ENCODE results near the gene FAF1. TPM values are rescaled to one million over a fixed set of nuclear protein-coding genes. Genes with fewer than 3 reads are reported as not detected.

Gene FAF1
- total RNA-seq, 4 donors from 2014 or later = 60.4 to 89.0 (median 67.8) TPM

DNA sequence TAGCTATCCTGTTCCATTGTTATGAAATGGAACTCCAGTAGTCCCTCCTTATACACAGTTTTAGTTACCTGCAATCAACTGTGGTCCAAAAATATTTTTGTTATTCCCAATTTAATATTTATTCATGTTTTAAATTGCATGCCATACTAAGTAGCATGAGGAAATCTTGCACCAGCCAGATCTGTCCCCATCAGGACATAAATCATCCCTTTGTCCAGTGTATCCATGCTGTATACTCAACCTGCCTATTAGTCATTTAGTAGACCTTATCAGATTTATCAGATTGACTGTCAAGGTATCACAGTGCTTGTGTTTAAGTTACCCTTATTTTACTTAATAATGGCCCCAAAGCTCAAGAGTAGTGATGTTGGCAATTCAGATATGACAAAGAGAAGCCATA, 328.9 kb downstream of the FAF1 start:
- Histone ChIP-seq H3K27ac (no peak overlapping the region), H3K9me3 (no peaks in the 10 kb centered on the region), H3K27me3 (no peaks in the 10 kb centered on the region), H3K36me3 (no peaks in the 10 kb centered on the region), H3K4me3 (no peak overlapping the region), H3K4me1 (no peaks in the 10 kb centered on the region)
- TF ChIP-seq EP300 (IDR thresholded peaks at IDR 0.05) (no peak), POLR2A (IDR thresholded peaks at IDR 0.05) (no peak), POLR2AphosphoS5 (IDR thresholded peaks at IDR 0.05) (no peak)
- TF ChIP-seq, protein P1, sequence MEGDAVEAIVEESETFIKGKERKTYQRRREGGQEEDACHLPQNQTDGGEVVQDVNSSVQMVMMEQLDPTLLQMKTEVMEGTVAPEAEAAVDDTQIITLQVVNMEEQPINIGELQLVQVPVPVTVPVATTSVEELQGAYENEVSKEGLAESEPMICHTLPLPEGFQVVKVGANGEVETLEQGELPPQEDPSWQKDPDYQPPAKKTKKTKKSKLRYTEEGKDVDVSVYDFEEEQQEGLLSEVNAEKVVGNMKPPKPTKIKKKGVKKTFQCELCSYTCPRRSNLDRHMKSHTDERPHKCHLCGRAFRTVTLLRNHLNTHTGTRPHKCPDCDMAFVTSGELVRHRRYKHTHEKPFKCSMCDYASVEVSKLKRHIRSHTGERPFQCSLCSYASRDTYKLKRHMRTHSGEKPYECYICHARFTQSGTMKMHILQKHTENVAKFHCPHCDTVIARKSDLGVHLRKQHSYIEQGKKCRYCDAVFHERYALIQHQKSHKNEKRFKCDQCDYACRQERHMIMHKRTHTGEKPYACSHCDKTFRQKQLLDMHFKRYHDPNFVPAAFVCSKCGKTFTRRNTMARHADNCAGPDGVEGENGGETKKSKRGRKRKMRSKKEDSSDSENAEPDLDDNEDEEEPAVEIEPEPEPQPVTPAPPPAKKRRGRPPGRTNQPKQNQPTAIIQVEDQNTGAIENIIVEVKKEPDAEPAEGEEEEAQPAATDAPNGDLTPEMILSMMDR (IDR thresholded peaks at IDR 0.05) = no peak
- ATAC-seq = no peak

DNA sequence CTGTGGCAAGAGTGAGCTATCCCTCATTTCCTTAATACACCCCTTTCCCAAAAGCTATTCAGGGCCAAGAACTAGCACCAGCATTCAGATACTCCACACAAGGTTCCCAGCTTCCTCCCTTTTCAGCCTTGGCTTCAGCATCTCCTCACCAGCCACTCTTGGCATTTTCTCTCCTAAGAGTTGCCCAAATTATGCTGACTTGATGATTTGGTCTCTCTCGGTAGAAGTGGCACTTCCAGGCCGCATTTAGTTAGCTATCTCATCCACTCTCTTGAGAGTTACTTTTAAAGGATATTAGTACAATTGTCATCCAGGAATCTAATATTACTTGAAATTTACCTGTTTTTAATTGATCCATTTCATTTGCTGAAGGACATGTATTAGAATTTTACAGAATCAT, 337.8 kb downstream of the FAF1 start:
- Histone ChIP-seq H3K4me1 (no peaks in the 10 kb centered on the region), H3K36me3 (peaks cover 0 to 4% of the 10 kb centered on the region in 2 donors), H3K9me3 (no peaks in the 10 kb centered on the region), H3K27ac (no peak overlapping the region), H3K4me3 (no peak overlapping the region), H3K27me3 (no peaks in the 10 kb centered on the region)
- 91 to 100% methylated on average over 1 to 2 of the region's 2 CpGs for WGBS, 2 donors (ENCODE audit: low coverage in 1 of 2)
- ATAC-seq = no peak
- no peak for TF ChIP-seq POLR2A (IDR thresholded peaks at IDR 0.05)
- TF ChIP-seq, protein P1 (IDR thresholded peaks at IDR 0.05) = no peak
- no peak for TF ChIP-seq POLR2AphosphoS5 (IDR thresholded peaks at IDR 0.05)
- no peak for TF ChIP-seq EP300 (IDR thresholded peaks at IDR 0.05)

DNA sequence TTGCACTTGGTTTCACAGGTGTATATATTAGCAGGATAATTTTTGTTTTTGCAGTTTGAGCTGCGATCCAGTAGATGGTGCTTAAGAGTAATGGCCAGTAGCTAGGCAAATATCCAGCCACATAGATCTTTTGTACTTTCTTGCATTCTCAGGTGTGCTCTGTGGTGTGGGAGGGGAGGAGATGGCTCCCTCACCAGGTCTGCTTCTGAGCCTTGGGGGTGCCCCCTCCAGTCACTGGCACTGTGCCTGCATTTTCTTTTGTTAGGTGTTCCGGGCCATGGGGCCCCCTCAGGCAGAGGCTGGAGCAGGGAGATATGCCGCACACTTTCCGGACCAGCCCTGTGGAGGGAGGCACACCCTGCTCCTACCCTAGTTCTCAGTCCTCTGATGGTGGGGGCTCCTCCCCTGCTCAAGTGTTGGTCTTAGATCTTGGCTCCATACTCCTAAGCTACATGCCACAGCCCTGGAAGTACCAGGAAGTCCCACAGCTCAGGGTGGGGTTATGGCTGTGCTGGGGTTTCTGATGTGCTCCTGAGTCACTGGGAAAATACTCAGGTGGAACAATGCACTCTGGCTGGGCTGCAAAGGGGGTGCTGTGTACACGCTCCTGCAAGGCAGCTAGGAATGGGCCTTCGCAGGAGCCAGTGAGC, 339.3 kb downstream of the FAF1 start:
- no peak for ATAC-seq

DNA sequence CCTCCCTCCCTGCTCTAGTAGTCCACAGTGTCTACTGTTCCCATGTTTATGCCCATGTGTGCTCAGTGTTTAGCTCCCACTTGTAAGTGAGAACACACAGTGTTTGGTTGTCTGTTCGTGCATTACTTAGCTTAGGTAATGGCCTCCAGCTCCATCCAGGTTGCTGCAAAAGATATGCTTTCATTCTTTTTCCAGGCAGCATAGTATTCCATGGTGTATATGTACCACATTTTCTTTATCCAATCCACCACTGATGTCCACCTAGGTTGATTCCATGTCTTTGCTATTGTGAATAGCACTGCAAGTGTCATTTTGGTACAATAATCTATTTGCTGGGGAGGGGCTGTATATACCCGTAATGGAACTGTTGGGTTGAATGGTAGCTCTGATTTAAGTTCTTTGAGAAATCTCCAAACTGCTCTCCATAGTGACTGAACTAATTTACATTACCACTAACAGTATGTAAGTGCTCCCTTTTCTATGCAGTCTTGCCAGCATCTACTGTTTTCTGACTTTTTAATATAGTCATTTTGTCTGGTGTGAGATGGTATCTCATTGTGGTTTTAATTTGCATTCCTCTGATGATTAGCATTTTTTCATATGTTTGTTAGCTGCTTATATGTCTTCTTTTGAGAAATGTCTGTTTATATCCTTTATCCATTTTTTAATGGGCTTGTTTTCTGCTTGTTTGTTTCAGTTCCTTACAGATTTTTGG, 344.9 kb downstream of the FAF1 start:
- Histone ChIP-seq H3K36me3 (no peaks in the 10 kb centered on the region), H3K27me3 (no peaks in the 10 kb centered on the region), H3K4me1 (no peaks in the 10 kb centered on the region), H3K27ac (no peak overlapping the region), H3K4me3 (no peak overlapping the region), H3K9me3 (no peaks in the 10 kb centered on the region)
- TF ChIP-seq POLR2A (IDR thresholded peaks at IDR 0.05) = no peak
- TF ChIP-seq POLR2AphosphoS5 (IDR thresholded peaks at IDR 0.05) = no peak
- TF ChIP-seq, protein P1 (IDR thresholded peaks at IDR 0.05) = no peak
- no peak for TF ChIP-seq EP300 (IDR thresholded peaks at IDR 0.05)
- no peak for ATAC-seq
- WGBS, 2 donors (ENCODE audit: low coverage in 1 of 2) = 83 to 92% methylated on average over 2 of the region's 2 CpGs

More for the DNA sequence above, 339.3 kb downstream of the FAF1 start:
- H3K9me3 ChIP-seq = no peaks in the 10 kb centered on the region
- H3K4me1 ChIP-seq = no peaks in the 10 kb centered on the region
- 83 to 93% methylated on average over 1 to 3 of the region's 6 CpGs for WGBS, 2 donors (ENCODE audit: low coverage in 1 of 2)
- H3K27me3 ChIP-seq = no peaks in the 10 kb centered on the region
- H3K36me3 ChIP-seq = peaks cover 0 to 4% of the 10 kb centered on the region in 2 donors
- no peak overlapping the region for H3K27ac ChIP-seq
- H3K4me3 ChIP-seq = no peak overlapping the region
- no peak for TF ChIP-seq EP300 (IDR thresholded peaks at IDR 0.05)
- TF ChIP-seq, protein P1 (IDR thresholded peaks at IDR 0.05) = no peak
- no peak for TF ChIP-seq POLR2A (IDR thresholded peaks at IDR 0.05)
- TF ChIP-seq POLR2AphosphoS5 (IDR thresholded peaks at IDR 0.05) = no peak

DNA sequence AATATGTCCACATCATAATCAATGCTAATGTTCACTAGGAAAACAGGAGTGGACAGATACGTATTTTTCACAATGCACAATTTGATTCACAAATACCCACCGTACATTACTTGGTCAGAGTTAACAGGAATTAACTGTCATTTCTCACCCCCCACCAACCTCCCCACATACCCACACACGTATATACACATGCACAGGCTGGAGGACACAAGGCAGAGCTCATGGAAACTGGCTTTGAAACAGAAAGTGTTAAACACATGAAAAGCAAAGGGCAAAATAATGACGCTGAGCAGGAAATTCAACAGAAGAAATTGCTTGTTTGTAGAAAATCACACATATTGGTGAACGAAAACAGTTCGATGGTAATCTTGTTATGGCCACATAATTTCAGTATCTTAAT, 348.4 kb downstream of the FAF1 start:
- WGBS, 2 donors (ENCODE audit: low coverage in 1 of 2) = 76 to 81% methylated on average over 5 to 6 of the region's 6 CpGs
- no peak overlapping the region for H3K4me3 ChIP-seq
- no peak for ATAC-seq
- H3K27ac ChIP-seq = no peak overlapping the region
- no peak for TF ChIP-seq POLR2A (IDR thresholded peaks at IDR 0.05)
- no peak for TF ChIP-seq POLR2AphosphoS5 (IDR thresholded peaks at IDR 0.05)
- TF ChIP-seq, protein P1 (IDR thresholded peaks at IDR 0.05) = no peak
- no peak for TF ChIP-seq EP300 (IDR thresholded peaks at IDR 0.05)
- no peaks in the 10 kb centered on the region for H3K9me3 ChIP-seq
- no peaks in the 10 kb centered on the region for H3K4me1 ChIP-seq
- H3K27me3 ChIP-seq = no peaks in the 10 kb centered on the region
- no peaks in the 10 kb centered on the region for H3K36me3 ChIP-seq
